GM12801 (cell line): ENCODE data around the gene GJC1.

Experiments used
- TF ChIP-seq, protein P1 (sequence below): IDR thresholded peaks from one replicate; pipeline ENCODE4 v1.5.1; 2011; ENCODE audit warnings: control low read depth; ENCODE audit not compliant: insufficient read length; ENCODE audit errors: extremely low read depth

Gene GJC1

DNA sequence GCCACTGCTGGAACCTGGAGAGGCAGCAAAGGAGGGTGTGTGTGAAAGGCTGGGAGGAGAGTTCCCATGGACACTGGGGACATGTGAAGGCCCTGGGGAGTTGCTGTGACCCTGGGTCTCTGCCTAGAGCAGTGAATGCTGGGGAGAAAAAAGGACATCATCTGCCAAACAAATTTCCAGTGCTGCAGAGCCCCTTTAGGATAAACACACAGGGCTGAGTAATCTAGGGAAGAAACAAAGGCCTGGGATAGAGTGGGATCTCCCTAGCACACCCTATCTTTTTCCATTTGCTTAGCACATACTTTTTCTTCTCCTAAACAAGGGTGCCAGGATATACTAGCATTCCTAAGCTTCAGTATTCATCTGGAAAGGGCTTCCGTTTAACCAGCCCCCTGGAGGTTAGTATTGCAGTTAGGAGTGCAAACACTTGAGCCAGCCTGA lies 14.3 kb upstream of the GJC1 start:
- TF ChIP-seq, protein P1, sequence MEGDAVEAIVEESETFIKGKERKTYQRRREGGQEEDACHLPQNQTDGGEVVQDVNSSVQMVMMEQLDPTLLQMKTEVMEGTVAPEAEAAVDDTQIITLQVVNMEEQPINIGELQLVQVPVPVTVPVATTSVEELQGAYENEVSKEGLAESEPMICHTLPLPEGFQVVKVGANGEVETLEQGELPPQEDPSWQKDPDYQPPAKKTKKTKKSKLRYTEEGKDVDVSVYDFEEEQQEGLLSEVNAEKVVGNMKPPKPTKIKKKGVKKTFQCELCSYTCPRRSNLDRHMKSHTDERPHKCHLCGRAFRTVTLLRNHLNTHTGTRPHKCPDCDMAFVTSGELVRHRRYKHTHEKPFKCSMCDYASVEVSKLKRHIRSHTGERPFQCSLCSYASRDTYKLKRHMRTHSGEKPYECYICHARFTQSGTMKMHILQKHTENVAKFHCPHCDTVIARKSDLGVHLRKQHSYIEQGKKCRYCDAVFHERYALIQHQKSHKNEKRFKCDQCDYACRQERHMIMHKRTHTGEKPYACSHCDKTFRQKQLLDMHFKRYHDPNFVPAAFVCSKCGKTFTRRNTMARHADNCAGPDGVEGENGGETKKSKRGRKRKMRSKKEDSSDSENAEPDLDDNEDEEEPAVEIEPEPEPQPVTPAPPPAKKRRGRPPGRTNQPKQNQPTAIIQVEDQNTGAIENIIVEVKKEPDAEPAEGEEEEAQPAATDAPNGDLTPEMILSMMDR = no peak

DNA sequence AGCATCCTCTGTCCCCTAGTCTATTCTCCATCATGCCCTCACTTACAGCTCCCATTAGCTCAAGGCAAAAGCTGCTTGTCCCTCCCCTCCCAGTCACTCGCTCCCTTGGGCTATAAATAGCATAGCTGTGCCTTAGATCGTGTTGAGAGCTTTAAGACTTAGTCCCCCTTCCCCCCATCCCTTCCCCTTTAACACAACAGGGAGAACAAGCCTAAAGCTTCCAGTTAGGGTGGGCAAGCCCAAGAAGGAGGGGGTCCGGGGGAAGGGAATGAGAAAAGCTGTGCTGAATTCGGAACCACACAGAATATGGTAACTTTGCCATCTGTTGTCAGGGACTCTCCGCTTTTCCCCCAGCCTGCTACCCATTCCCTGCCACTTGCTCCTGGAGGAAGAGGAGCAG lies 12.7 kb upstream of the GJC1 start:
- TF ChIP-seq, protein P1 = no peak

DNA sequence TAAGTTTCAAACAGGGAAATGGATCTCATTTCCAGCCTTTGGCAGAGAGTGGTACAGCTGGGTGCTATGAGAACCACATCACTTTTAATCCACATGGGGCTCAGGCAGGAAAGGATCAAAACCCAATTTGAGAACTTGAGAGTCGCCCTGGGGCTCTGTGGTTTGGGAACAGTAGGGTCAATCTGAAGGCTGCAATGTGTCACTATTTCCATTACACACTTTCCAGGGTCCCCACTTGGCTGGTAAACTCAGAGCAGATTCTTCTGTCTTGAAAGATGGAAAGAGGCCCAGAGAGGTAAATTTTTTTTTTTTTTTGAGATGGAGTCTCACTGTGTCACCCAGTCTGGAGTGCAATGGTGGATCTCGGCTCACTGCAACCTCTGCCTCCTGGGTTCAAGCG lies 10.8 kb upstream of the GJC1 start:
- TF ChIP-seq, protein P1 = no peak

DNA sequence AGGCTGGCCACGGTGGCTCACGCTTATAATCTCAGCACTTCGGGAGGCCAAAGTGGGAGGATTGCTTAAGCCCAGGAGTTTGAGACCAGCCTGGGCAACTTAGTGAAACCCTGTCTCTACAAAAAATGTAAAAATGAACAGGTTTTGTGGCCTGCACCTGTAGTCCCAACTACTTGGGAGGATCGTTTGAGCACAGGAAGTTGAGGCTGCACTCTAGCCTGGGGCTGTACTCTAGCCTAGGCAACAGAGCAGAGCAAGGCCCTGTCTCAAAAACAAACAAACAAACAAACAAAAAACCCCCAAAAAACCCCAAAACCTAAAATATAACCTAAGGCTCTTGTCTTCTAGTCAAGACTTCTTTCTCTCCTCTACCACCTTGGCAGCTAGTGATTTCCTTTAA lies 10.2 kb upstream of the GJC1 start:
- TF ChIP-seq, protein P1 = no peak

DNA sequence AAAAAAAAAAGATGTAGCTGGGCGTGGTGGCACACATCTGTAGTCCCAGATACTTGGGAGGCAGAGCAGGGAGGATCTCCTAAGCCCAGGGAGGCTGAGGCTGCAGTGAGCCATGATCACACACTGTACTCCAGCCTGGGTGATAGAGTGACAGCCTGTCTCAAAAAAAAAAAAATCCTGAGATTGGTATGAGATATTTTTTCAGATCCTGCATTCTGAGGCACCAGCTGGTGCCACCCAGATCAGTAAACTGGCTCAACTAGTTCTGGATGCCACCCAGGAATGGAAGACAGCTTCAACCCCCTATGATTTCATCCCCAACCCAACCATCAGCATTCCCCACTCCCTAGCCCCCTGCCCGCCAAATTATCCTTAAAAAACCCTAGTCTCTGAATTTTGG lies 7.1 kb upstream of the GJC1 start:
- TF ChIP-seq, protein P1 = no peak

DNA sequence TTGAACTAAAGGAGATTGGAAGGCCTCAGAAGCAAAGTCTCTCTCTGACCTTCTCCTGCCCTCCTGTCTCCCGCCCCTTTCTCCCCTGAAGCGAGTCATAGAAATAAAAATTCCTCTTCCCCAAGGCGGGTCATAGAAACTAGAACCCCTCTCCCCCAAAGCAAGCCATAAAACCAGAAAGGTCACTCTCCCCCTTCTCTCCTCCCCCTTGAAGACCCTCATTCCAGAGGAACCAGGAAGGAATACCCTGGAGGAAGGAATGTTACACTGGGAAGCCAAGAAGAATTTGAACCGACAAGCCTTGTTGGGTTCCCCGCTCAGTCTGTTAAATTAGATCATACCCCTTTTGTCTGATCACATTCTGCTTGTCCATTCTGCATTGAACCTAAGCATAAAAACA lies 2.7 kb upstream of the GJC1 start:
- TF ChIP-seq, protein P1 = no peak

DNA sequence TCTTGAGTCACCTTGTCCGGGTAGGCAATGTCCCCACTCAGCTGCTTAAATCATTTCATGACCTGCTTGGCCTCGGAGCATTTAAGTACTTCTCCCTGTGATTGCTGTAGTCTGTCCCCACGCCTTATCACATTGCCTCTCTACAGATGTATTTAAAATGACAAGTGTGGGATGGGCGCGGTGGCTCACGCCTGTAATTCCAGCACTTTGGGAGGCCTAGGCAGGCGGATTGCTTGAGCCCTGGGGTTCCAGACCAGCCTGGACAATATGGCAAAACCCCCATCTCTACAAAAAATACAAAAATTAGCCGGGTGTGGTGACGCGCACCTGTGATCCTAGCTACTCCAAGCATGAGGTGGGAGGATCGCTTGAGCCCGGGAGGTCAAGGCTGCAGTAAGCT lies 1.3 kb upstream of the GJC1 start:
- TF ChIP-seq, protein P1 = no peak
